Stimulated activated CD4-positive, alpha-beta T cell treated with anti-CD3 and anti-CD28 coated beads, Interleukin-15, amount 100 ng/mL, for 48 hours (primary cell): Measurements from ENCODE around the gene ALDH3A1.

Source experiments
- DNase-seq, 2 donors: peaks; one replicate each; pipeline ENCODE4 v3.0.0-alpha.2; 2020; ENCODE audit warnings: low read depth in 2 of 2

The ALDH3A1 gene

GRCh38 chr17:19719355-19720209 lies 28.5 kb downstream of the ALDH3A1 start:
- DNase-seq, result no peak

- no peak for DNase-seq
These were observed 29.3 kb downstream of the ALDH3A1 start for GRCh38 chr17:19718613-19719354.

- DNase-seq, result no peak
These were observed 30.0 kb downstream of the ALDH3A1 start for GRCh38 chr17:19718041-19718612.

GRCh38 chr17:19717411-19717908 lies 30.6 kb downstream of the ALDH3A1 start:
- no peak for DNase-seq

DNA sequence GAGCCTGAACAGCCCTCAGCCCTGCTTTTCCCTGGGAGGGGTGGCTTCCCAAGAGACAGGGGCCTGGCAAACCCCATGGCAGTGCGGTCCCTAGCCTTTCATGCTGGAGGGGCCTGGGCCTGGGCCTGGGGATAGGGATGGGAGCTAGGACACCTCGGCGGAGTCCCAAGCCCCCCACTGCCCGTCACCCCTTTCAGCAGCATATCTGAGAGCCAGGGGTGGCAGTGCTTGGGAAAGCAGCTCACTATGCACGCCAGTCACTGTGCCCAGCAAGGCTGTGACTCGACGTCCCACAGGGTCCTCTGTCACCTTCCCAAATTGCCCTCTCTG lies 31.1 kb downstream of the ALDH3A1 start:
- DNase-seq, result no peak

GRCh38 chr17:19716108-19717030 lies 31.7 kb downstream of the ALDH3A1 start, which contains the start of gene SLC47A2:
SLC47A2 (minus strand) TSS chr17:19716584; CDS start chr17:19716555, 29 bp downstream.
- no peak for DNase-seq

- no peak for DNase-seq
These were observed 33.3 kb downstream of the ALDH3A1 start for GRCh38 chr17:19714542-19715411.

- DNase-seq, result no peak
These were observed 34.2 kb downstream of the ALDH3A1 start for GRCh38 chr17:19713901-19714361.

DNA sequence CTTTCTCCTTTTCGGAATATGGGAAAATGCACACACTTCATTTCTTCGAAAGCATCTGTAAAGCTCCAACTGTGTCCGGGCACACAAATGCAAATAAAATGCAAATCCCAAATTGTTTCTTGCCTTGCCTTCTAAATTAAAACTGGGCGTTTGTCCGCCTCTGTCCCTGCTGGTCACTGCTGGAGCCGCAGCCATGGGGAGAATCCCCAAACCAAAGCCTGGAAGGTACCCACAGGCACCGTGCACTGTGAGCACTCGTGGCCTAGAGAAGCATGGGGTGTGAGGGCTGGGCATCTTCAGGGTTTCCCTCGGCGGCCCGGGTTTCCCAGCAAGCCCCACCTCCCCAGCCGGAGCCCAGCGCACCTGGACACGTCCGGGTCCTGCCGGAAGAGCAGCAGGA lies 34.6 kb downstream of the ALDH3A1 start:
- no peak for DNase-seq

DNA sequence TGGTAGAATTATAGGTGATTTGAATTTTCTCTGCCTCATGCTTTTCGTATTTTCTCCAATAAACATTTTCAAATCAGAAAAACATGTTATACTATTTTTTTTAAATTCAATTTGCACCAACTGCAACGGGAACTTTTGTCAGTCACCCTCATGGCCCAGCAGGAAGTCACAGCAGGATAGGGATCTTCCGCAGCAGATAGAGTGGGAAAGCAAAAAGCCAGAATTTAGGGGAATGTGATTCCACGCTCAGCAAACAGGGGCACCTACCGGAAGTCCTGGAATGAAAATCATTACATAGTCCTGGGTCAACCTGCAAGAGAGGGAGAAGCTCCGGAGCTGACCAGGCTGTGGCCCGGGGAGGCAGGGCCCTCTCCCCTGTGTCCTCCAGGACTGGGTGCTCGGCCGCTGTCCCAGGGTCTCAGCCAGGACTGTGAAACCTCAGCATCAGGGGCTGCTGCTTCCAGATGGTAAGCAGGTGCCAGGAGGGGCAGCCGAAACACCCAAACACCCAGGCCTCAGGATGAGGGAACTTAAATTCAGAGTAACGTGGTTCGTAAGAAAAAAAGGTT lies 35.6 kb downstream of the ALDH3A1 start:
- DNase-seq, result no peak

DNA sequence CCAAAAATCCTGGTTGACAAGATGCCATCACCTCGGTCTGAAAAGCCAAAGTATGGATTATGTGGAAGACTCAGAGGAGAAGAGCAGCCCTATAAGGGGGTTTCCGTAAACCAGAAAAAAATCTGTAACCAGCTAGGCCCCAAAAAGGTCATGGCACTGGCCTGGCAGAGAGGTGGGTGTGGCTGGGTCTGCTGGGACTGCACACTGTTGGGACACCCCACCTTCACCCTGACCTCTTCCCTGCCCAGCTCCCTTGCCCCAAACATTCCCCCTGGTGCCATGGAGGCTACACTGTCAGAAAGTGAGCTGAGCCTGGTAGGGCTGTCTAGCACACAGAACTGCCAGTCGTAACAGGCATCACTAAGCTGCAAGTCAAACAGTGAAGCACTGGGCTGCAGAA lies 38.3 kb downstream of the ALDH3A1 start:
- no peak for DNase-seq

- no peak for DNase-seq
These were observed 39.5 kb downstream of the ALDH3A1 start for GRCh38 chr17:19708431-19709175.

DNA sequence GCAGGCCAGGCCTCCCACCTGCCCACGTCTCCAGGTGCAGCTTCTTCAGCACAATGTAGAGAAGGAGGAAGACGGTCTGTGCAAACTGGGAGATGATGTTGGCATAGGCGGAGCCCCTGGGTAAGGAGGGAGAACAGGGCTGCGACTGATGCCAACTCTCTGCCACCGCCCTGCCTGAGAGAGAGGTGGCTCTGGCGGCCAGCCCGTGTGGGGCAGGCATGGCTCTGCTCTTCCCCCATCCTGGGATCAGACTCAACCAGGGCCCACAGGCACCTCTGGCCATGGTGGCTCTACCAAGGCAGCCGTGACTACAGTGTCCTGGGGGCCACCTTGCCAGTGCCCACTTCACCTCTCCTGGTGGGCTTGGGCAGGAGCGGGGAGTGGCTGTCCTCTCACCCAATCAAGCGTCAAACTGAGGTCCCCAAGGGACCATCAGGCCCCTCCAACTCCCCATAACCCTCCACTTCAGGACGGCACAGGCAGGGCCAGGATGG lies 40.3 kb downstream of the ALDH3A1 start:
- no peak for DNase-seq

- DNase-seq, result no peak
These were observed 41.0 kb downstream of the ALDH3A1 start for GRCh38 chr17:19706791-19707727.

GRCh38 chr17:19705771-19706770 lies 42.0 kb downstream of the ALDH3A1 start:
- no peak for DNase-seq

GRCh38 chr17:19705201-19705600 lies 42.9 kb downstream of the ALDH3A1 start:
- no peak for DNase-seq
